SK-N-SH treated with all-trans-retinoic acid at 6 μM for 48 hours (cell line): ENCODE measurements around the gene LAMTOR1.

Source experiments
- ATAC-seq: fragments of 200-7000 bp; cut with Tn5 transposase; 3 replicates; pipeline ENCODE4 v1.9.1; 2020; ENCODE audit warnings: mild to moderate bottlenecking, moderate library complexity
- ARNTL ChIP-seq: fragments of 450-650 bp; formaldehyde crosslinking; IDR thresholded peaks from 2 replicates; pipeline ENCODE4 v1.5.0; 2020; ENCODE audit warnings: low read depth, mild to moderate bottlenecking, moderate library complexity, borderline replicate concordance
- BACH2 ChIP-seq: fragments of 250-450 bp; sonication (Bioruptor Pico); IDR thresholded peaks from 2 replicates; pipeline ENCODE4 v1.9.0; 2021; ENCODE audit warnings: mild to moderate bottlenecking, borderline replicate concordance
- CSDC2 ChIP-seq: fragments of 250-450 bp; sonication (Bioruptor Pico); IDR thresholded peaks from 2 replicates; pipeline ENCODE4 v1.5.0; 2020; ENCODE audit warnings: mild to moderate bottlenecking, moderate library complexity
- ESRRG ChIP-seq: fragments of 250-450 bp; sonication (Bioruptor Pico); IDR thresholded peaks from 2 replicates; pipeline ENCODE4 v1.6.1; 2021; ENCODE audit warnings: mild to moderate bottlenecking
- GLIS3 ChIP-seq: fragments of 250-450 bp; sonication (Bioruptor Pico); IDR thresholded peaks from 2 replicates; pipeline ENCODE4 v1.5.0; 2020; ENCODE audit warnings: mild to moderate bottlenecking, moderate library complexity
- ISL1 ChIP-seq: fragments of 250-450 bp; sonication (Bioruptor Pico); IDR thresholded peaks from 2 replicates; pipeline ENCODE4 v2.1.2; 2022; ENCODE audit warnings: mild to moderate bottlenecking, moderate library complexity
- OSR1 ChIP-seq: fragments of 250-450 bp; sonication (Bioruptor Pico); IDR thresholded peaks from 2 replicates; pipeline ENCODE4 v1.8.0; 2022; ENCODE audit warnings: moderate library complexity, mild to moderate bottlenecking, inconsistent platforms
- PPARA ChIP-seq: fragments of 250-450 bp; sonication (Bioruptor Pico); IDR thresholded peaks from 2 replicates; pipeline ENCODE4 v1.5.0; 2020; ENCODE audit warnings: mild to moderate bottlenecking, borderline replicate concordance
- RARB ChIP-seq: fragments of 250-450 bp; sonication (Bioruptor Pico); IDR thresholded peaks from 2 replicates; pipeline ENCODE4 v1.8.0; 2021; ENCODE audit warnings: mild to moderate bottlenecking, moderate library complexity
- SNAI2 ChIP-seq: fragments of 250-450 bp; sonication (Bioruptor Pico); IDR thresholded peaks from 2 replicates; pipeline ENCODE4 v1.5.0; 2020; ENCODE audit warnings: mild to moderate bottlenecking, moderate library complexity
- ZFP3 ChIP-seq: fragments of 250-450 bp; sonication (Bioruptor Pico); IDR thresholded peaks from 2 replicates; pipeline ENCODE4 v1.5.0; 2020; ENCODE audit warnings: mild to moderate bottlenecking, moderate library complexity
- ZFP30 ChIP-seq: fragments of 450-650 bp; formaldehyde crosslinking; IDR thresholded peaks from 2 replicates; pipeline ENCODE4 v1.5.0; 2022; ENCODE audit warnings: mild to moderate bottlenecking, moderate library complexity
- ZNF565 ChIP-seq: fragments of 450-650 bp; formaldehyde crosslinking; conservative IDR thresholded peaks from 2 replicates; pipeline ENCODE4 v1.5.0; 2020; ENCODE audit warnings: low read depth, mild to moderate bottlenecking, moderate library complexity
- ZNF70 ChIP-seq: fragments of 450-650 bp; formaldehyde crosslinking; IDR thresholded peaks from 2 replicates; pipeline ENCODE4 v1.5.0; 2020; ENCODE audit warnings: mild to moderate bottlenecking, moderate library complexity
- ZNF8 ChIP-seq: fragments of 450-650 bp; formaldehyde crosslinking; IDR thresholded peaks from 2 replicates; pipeline ENCODE4 v1.5.0; 2020; ENCODE audit warnings: mild to moderate bottlenecking, moderate library complexity
- TF ChIP-seq, protein P1 (sequence below): fragments of 250-450 bp; sonication (Bioruptor Pico); IDR thresholded peaks from 2 replicates; pipeline ENCODE4 v1.8.0; 2021; ENCODE audit warnings: low read depth, mild to moderate bottlenecking, moderate library complexity, borderline replicate concordance
- TF ChIP-seq, protein P2 (sequence below): fragments of 250-450 bp; sonication (Bioruptor Pico); IDR thresholded peaks from 2 replicates; pipeline ENCODE4 v1.5.1; 2021; ENCODE audit warnings: mild to moderate bottlenecking, moderate library complexity
- TF ChIP-seq, protein P3 (sequence below): fragments of 250-450 bp; sonication (Bioruptor Pico); IDR thresholded peaks from 2 replicates; pipeline ENCODE4 v1.5.1; 2020; ENCODE audit warnings: low read depth, mild to moderate bottlenecking, moderate library complexity
- TF ChIP-seq, protein P4 (sequence below): fragments of 250-450 bp; sonication (Bioruptor Pico); IDR thresholded peaks from 2 replicates; pipeline ENCODE4 v1.8.0; 2020; ENCODE audit warnings: mild to moderate bottlenecking, moderate library complexity, borderline replicate concordance
- TF ChIP-seq, protein P5 (sequence below): fragments of 250-450 bp; sonication (Bioruptor Pico); IDR thresholded peaks from 2 replicates; pipeline ENCODE4 v1.5.0; 2020; ENCODE audit warnings: mild to moderate bottlenecking, moderate library complexity

The LAMTOR1 gene

DNA sequence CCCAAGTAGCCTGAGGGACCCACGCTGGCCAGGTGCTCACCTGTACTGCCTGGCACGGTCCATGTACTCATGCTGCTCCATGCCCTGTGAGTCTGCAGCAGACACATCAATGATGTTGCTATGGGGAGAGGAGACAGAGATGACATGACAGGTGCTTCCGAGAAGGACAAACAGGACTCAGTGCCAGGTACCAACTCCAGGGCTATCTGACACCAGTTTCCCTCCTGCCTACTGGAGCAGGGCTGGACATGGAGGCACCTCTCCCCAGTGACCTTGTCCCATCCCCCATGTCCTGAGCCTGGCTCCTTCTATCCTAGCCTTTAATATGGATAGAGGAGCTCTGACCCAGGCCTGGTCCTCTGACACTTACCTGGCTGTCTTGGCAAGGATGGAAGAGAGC lies 4.4 kb downstream of the LAMTOR1 start (continued):
- no peak for TF ChIP-seq ZFP3 (CRISPR knock-in tag)

DNA sequence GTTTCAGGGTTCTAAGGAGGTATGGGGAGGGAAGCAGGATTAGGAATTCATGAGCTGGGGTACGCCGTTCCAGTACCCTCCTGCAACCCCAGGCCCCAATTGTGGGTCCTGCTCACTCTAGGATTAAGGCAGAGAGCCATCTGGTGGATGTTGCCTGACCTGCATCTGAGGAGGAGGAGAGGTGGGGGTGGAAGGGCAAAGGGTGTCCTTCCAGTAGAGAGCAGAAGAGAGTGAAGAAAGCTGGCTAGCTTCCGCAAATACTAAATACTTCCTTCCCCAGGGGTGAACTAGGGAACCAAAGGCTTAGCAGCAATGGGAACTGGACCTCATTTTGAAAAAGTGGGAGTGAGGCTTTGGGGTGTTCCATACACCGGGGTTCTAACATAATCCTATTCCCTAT lies 11.8 kb downstream of the LAMTOR1 start:
- TF ChIP-seq ISL1 (CRISPR knock-in tag): no peak
- TF ChIP-seq ZNF565 (CRISPR knock-in tag): no peak
- TF ChIP-seq, protein P1, sequence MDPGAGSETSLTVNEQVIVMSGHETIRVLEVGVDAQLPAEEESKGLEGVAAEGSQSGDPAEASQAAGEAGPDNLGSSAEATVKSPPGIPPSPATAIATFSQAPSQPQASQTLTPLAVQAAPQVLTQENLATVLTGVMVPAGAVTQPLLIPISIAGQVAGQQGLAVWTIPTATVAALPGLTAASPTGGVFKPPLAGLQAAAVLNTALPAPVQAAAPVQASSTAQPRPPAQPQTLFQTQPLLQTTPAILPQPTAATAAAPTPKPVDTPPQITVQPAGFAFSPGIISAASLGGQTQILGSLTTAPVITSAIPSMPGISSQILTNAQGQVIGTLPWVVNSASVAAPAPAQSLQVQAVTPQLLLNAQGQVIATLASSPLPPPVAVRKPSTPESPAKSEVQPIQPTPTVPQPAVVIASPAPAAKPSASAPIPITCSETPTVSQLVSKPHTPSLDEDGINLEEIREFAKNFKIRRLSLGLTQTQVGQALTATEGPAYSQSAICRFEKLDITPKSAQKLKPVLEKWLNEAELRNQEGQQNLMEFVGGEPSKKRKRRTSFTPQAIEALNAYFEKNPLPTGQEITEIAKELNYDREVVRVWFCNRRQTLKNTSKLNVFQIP: no peak
- TF ChIP-seq, protein P2, sequence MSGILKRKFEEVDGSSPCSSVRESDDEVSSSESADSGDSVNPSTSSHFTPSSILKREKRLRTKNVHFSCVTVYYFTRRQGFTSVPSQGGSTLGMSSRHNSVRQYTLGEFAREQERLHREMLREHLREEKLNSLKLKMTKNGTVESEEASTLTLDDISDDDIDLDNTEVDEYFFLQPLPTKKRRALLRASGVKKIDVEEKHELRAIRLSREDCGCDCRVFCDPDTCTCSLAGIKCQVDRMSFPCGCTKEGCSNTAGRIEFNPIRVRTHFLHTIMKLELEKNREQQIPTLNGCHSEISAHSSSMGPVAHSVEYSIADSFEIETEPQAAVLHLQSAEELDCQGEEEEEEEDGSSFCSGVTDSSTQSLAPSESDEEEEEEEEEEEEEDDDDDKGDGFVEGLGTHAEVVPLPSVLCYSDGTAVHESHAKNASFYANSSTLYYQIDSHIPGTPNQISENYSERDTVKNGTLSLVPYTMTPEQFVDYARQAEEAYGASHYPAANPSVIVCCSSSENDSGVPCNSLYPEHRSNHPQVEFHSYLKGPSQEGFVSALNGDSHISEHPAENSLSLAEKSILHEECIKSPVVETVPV (CRISPR knock-in tag): no peak
- no peak for TF ChIP-seq GLIS3 (CRISPR knock-in tag)
- no peak for TF ChIP-seq ZFP3 (CRISPR knock-in tag)
- no peak for TF ChIP-seq BACH2 (CRISPR knock-in tag)
- TF ChIP-seq PPARA (CRISPR knock-in tag): no peak
- no peak for TF ChIP-seq ESRRG
- no peak for TF ChIP-seq CSDC2 (CRISPR knock-in tag)
- TF ChIP-seq, protein P3, sequence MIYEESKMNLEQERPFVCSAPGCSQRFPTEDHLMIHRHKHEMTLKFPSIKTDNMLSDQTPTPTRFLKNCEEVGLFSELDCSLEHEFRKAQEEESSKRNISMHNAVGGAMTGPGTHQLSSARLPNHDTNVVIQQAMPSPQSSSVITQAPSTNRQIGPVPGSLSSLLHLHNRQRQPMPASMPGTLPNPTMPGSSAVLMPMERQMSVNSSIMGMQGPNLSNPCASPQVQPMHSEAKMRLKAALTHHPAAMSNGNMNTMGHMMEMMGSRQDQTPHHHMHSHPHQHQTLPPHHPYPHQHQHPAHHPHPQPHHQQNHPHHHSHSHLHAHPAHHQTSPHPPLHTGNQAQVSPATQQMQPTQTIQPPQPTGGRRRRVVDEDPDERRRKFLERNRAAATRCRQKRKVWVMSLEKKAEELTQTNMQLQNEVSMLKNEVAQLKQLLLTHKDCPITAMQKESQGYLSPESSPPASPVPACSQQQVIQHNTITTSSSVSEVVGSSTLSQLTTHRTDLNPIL (CRISPR knock-in tag): no peak
- no peak for TF ChIP-seq ZNF8 (CRISPR knock-in tag)
- TF ChIP-seq ARNTL (CRISPR knock-in tag): no peak
- TF ChIP-seq, protein P4, sequence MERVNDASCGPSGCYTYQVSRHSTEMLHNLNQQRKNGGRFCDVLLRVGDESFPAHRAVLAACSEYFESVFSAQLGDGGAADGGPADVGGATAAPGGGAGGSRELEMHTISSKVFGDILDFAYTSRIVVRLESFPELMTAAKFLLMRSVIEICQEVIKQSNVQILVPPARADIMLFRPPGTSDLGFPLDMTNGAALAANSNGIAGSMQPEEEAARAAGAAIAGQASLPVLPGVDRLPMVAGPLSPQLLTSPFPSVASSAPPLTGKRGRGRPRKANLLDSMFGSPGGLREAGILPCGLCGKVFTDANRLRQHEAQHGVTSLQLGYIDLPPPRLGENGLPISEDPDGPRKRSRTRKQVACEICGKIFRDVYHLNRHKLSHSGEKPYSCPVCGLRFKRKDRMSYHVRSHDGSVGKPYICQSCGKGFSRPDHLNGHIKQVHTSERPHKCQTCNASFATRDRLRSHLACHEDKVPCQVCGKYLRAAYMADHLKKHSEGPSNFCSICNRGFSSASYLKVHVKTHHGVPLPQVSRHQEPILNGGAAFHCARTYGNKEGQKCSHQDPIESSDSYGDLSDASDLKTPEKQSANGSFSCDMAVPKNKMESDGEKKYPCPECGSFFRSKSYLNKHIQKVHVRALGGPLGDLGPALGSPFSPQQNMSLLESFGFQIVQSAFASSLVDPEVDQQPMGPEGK: no peak
- no peak for TF ChIP-seq OSR1 (CRISPR knock-in tag)
- TF ChIP-seq, all 23 proteins: peak for 0

DNA sequence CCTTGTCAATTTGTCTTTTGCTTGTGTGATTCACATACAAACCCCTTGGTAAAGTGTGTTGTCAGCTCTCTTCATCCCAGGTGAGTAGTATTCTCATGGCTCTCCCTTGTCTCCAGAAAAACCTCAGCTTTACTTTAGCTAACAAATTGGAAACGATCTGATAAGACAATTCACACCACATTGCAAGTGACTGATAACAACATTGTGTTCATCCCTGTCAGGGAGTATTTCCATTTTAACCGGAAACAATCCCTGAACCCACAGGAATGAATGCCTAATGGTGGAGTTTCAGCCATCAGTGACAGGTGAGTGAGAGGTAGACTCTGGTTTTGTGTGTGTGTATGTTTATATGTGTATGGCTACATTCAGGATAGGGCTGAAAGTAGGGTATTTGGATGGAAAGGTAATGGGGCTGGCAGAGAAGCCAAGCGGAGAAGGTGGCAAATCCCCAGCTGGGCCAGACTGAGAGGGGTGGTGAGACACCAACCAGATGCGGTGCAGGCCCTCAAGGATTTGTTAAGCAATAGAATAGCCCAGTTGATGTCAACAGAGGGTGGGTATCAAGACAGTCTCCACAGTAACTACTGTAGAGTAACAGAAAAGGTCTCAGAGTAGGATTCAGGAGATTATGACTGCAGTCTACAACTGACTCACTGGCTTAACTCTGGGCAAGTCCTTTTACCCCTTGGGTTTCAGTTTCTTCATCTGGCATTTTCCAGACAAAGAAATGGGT lies 14.9 kb downstream of the LAMTOR1 start:
- TF ChIP-seq BACH2 (CRISPR knock-in tag): no peak
- TF ChIP-seq ZNF565 (CRISPR knock-in tag): no peak
- no peak for TF ChIP-seq GLIS3 (CRISPR knock-in tag)
- TF ChIP-seq ARNTL (CRISPR knock-in tag): no peak
- no peak for TF ChIP-seq SNAI2 (CRISPR knock-in tag)
- no peak for TF ChIP-seq CSDC2 (CRISPR knock-in tag)
- TF ChIP-seq OSR1 (CRISPR knock-in tag): no peak
- TF ChIP-seq, protein P5, sequence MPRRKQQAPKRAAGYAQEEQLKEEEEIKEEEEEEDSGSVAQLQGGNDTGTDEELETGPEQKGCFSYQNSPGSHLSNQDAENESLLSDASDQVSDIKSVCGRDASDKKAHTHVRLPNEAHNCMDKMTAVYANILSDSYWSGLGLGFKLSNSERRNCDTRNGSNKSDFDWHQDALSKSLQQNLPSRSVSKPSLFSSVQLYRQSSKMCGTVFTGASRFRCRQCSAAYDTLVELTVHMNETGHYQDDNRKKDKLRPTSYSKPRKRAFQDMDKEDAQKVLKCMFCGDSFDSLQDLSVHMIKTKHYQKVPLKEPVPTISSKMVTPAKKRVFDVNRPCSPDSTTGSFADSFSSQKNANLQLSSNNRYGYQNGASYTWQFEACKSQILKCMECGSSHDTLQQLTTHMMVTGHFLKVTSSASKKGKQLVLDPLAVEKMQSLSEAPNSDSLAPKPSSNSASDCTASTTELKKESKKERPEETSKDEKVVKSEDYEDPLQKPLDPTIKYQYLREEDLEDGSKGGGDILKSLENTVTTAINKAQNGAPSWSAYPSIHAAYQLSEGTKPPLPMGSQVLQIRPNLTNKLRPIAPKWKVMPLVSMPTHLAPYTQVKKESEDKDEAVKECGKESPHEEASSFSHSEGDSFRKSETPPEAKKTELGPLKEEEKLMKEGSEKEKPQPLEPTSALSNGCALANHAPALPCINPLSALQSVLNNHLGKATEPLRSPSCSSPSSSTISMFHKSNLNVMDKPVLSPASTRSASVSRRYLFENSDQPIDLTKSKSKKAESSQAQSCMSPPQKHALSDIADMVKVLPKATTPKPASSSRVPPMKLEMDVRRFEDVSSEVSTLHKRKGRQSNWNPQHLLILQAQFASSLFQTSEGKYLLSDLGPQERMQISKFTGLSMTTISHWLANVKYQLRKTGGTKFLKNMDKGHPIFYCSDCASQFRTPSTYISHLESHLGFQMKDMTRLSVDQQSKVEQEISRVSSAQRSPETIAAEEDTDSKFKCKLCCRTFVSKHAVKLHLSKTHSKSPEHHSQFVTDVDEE (CRISPR knock-in tag): no peak
- no peak for TF ChIP-seq ESRRG
- TF ChIP-seq, protein P3 (CRISPR knock-in tag): no peak
- no peak for TF ChIP-seq ZNF70 (CRISPR knock-in tag)
- no peak for TF ChIP-seq RARB
- no peak for TF ChIP-seq ZFP30 (CRISPR knock-in tag)
- no peak for TF ChIP-seq PPARA (CRISPR knock-in tag)
- TF ChIP-seq, protein P1: no peak
- TF ChIP-seq, protein P2 (CRISPR knock-in tag): no peak
- ATAC-seq: no peak

More for the DNA sequence above, 11.8 kb downstream of the LAMTOR1 start:
- peak; percentile 93 for ATAC-seq
